H9 (cell line): ENCODE data around the gene TMCC1. TPM values are rescaled to one million over a fixed set of nuclear protein-coding genes. Genes with fewer than 3 reads are reported as not detected.

Source experiments
- DNase-seq: peaks from one replicate; pipeline ENCODE4 v3.0.0-alpha.2; 2017
- H2AFZ ChIP-seq: one replicate; pipeline ENCODE4 v1.6.1; 2013; ENCODE audit warnings: mild to moderate bottlenecking, low read length, control low read depth, moderate library complexity
- H2AK5ac ChIP-seq: 2 replicates; pipeline ENCODE4 v1.6.1; 2013; ENCODE audit warnings: low read length, control low read depth, mixed read lengths; ENCODE audit not compliant: insufficient read length
- H2BK120ac ChIP-seq: one replicate; pipeline ENCODE4 v1.6.1; 2013; ENCODE audit warnings: low read depth, mild to moderate bottlenecking, low read length, control low read depth, inconsistent platforms; ENCODE audit not compliant: poor library complexity, severe bottlenecking
- H2BK12ac ChIP-seq: 2 replicates; pipeline ENCODE4 v1.6.1; 2013; ENCODE audit warnings: low read length, control low read depth, mixed read lengths, low read depth; ENCODE audit not compliant: insufficient read length
- H2BK15ac ChIP-seq: 2 replicates; pipeline ENCODE4 v1.6.1; 2013; ENCODE audit warnings: low read depth, low read length, control low read depth
- H2BK20ac ChIP-seq: one replicate; pipeline ENCODE4 v1.6.1; 2013; ENCODE audit warnings: low read depth, mild to moderate bottlenecking, low read length, control low read depth, inconsistent platforms; ENCODE audit not compliant: poor library complexity, severe bottlenecking
- H2BK5ac ChIP-seq: 2 replicates; pipeline ENCODE4 v1.6.1; 2013; ENCODE audit warnings: low read length, control low read depth, mixed read lengths; ENCODE audit not compliant: insufficient read length
- H3K14ac ChIP-seq: 2 replicates; pipeline ENCODE4 v1.6.1; 2013; ENCODE audit warnings: low read length, control low read depth; ENCODE audit not compliant: insufficient read depth
- H3K18ac ChIP-seq: 2 replicates; pipeline ENCODE4 v1.6.1; 2013; ENCODE audit warnings: low read depth, mild to moderate bottlenecking, mixed read lengths, low read length, control low read depth; ENCODE audit not compliant: insufficient read length
- H3K23ac ChIP-seq: 2 replicates; pipeline ENCODE4 v1.6.1; 2013; ENCODE audit warnings: low read length, control low read depth, mixed read lengths, low read depth; ENCODE audit not compliant: insufficient read length
- H3K23me2 ChIP-seq: 2 replicates; pipeline ENCODE4 v1.6.1; 2013; ENCODE audit warnings: low read depth, mild to moderate bottlenecking, mixed read lengths, low read length, control low read depth; ENCODE audit not compliant: insufficient read length, poor library complexity, severe bottlenecking
- H3K27ac ChIP-seq: 2 replicates; pipeline ENCODE4 v1.5.1; 2013; ENCODE audit warnings: low read length, control low read depth, mixed read lengths, low read depth; ENCODE audit not compliant: insufficient read length
- H3K27me3 ChIP-seq: 2 replicates; pipeline ENCODE4 v1.6.1; 2013; ENCODE audit warnings: low read length, control low read depth, inconsistent platforms; ENCODE audit not compliant: insufficient read depth
- H3K4ac ChIP-seq: 2 replicates; pipeline ENCODE4 v1.6.1; 2013; ENCODE audit warnings: low read depth, mild to moderate bottlenecking, control low read depth, inconsistent platforms, low read length, moderate library complexity
- H3K4me1 ChIP-seq: 2 replicates; pipeline ENCODE4 v1.6.1; 2013; ENCODE audit warnings: low read length, control low read depth, inconsistent platforms; ENCODE audit not compliant: insufficient read depth
- H3K4me2 ChIP-seq: 2 replicates; pipeline ENCODE4 v1.6.1; 2013; ENCODE audit warnings: low read length, control low read depth, mixed read lengths; ENCODE audit not compliant: insufficient read length, insufficient read depth
- H3K56ac ChIP-seq: 2 replicates; pipeline ENCODE4 v1.6.1; 2013; ENCODE audit warnings: low read depth, mild to moderate bottlenecking, mixed read lengths, low read length, control low read depth; ENCODE audit not compliant: insufficient read length
- H3K79me1 ChIP-seq: 2 replicates; pipeline ENCODE4 v1.6.1; 2013; ENCODE audit warnings: low read depth, mild to moderate bottlenecking, moderate library complexity, low read length, control low read depth, inconsistent platforms; ENCODE audit not compliant: insufficient read depth, poor library complexity, severe bottlenecking
- H3K79me2 ChIP-seq: 2 replicates; pipeline ENCODE4 v1.6.1; 2013; ENCODE audit warnings: low read length, control low read depth, inconsistent platforms; ENCODE audit not compliant: insufficient read depth
- H3K9ac ChIP-seq: 2 replicates; pipeline ENCODE4 v1.6.1; 2013; ENCODE audit warnings: low read length, control low read depth, mixed read lengths; ENCODE audit not compliant: insufficient read length; ENCODE audit errors: extremely low read depth
- H3K9me3 ChIP-seq: one replicate; pipeline ENCODE4 v1.6.1; 2013; ENCODE audit warnings: low read depth, low read length, inconsistent platforms; ENCODE audit not compliant: control insufficient read depth
- H3T11ph ChIP-seq: one replicate; pipeline ENCODE4 v1.6.1; 2013; ENCODE audit warnings: mild to moderate bottlenecking, low read length, control low read depth, inconsistent platforms
- H4K20me1 ChIP-seq: one replicate; pipeline ENCODE4 v1.6.1; 2013; ENCODE audit not compliant: control insufficient read depth, insufficient read length, insufficient read depth
- H4K5ac ChIP-seq: 2 replicates; pipeline ENCODE4 v1.6.1; 2013; ENCODE audit warnings: low read depth, mild to moderate bottlenecking, mixed read lengths, low read length, control low read depth; ENCODE audit not compliant: insufficient read length
- H4K8ac ChIP-seq: replicated peaks from 2 replicates; pipeline ENCODE4 v1.6.1; 2013; ENCODE audit warnings: low read length, control low read depth, mixed read lengths, low read depth; ENCODE audit not compliant: insufficient read length
- H4K91ac ChIP-seq: 2 replicates; pipeline ENCODE4 v1.6.1; 2013; ENCODE audit warnings: low read depth, mild to moderate bottlenecking, moderate library complexity, mixed read lengths, low read length, control low read depth; ENCODE audit not compliant: insufficient read length
- H3K27ac Mint-ChIP-seq, 3 experiments: 2 replicates in 2 of 3; 3 replicates in 1 of 3; pipeline ENCODE4 v1.8.0; 2020 to 2021; ENCODE audit warnings: mixed read lengths in 3 of 3, mild to moderate bottlenecking in 1 of 3, moderate library complexity in 1 of 3
- H3K27me3 Mint-ChIP-seq: 2 replicates; pipeline ENCODE4 v1.8.0; 2021; ENCODE audit warnings: low read depth, mild to moderate bottlenecking, moderate library complexity, mixed read lengths
- H3K36me3 Mint-ChIP-seq, 3 experiments: 2 replicates in 2 of 3; 3 replicates in 1 of 3; pipeline ENCODE4 v1.8.0; 2020 to 2021; ENCODE audit warnings: low read depth in 3 of 3, mixed read lengths in 3 of 3; ENCODE audit not compliant: insufficient read depth in 1 of 3
- H3K4me1 Mint-ChIP-seq, 2 experiments: 2 replicates each; pipeline ENCODE4 v1.8.0; 2020; ENCODE audit warnings: mixed read lengths in 2 of 2
- H3K4me3 Mint-ChIP-seq, 2 experiments: 2 replicates in 1 of 2; 3 replicates in 1 of 2; pipeline ENCODE4 v1.8.0; 2020 to 2021; ENCODE audit warnings: mild to moderate bottlenecking in 2 of 2, mixed read lengths in 2 of 2, moderate library complexity in 1 of 2
- H3K9me3 Mint-ChIP-seq, 2 experiments: 2 replicates in 1 of 2; 3 replicates in 1 of 2; pipeline ENCODE4 v1.8.0; 2020; ENCODE audit warnings: mild to moderate bottlenecking in 2 of 2, mixed read lengths in 2 of 2, moderate library complexity in 1 of 2
- total RNA-seq: library from RNA; stranded (reverse); gene quantifications from 2 replicates; pipeline ENCODE4 v1.2.1, GENCODE V29; 2021
- TF ChIP-seq, protein P1 (sequence below): fragments of 200-600 bp; sonication (generic); conservative IDR thresholded peaks from 3 replicates; pipeline ENCODE4 v1.8.0; 2021; ENCODE audit warnings: antibody characterized with exemption, mild to moderate bottlenecking

TMCC1 gene
- total RNA-seq, 1 experiment from 2014 or later: 24.4 TPM

GRCh38 chr3:129722527-129722926, 171.0 kb downstream of the TMCC1 start:
- H3K23ac ChIP-seq: no peak overlapping the region
- H3K18ac ChIP-seq: no peak overlapping the region
- no peak overlapping the region for H4K91ac ChIP-seq
- no peak for DNase-seq
- Mint-ChIP-seq H3K9me3 (no peaks in the 10 kb centered on the region), H3K4me3 (no peak overlapping the region), H3K4me1 (peaks cover 40 to 51% of the 10 kb centered on the region in 2 experiments), H3K36me3 (no peaks in the 10 kb centered on the region), H3K27me3 (no peaks in the 10 kb centered on the region), H3K27ac (peak overlapping the region in 1 of 3 experiments; percentile 57; a peak in 1 of 7 replicates)
- no peaks in the 10 kb centered on the region for H3K27me3 ChIP-seq
- no peak overlapping the region for H3K27ac ChIP-seq
- H3K79me2 ChIP-seq: no peaks in the 10 kb centered on the region; the same call in 1 of the 2 replicates
- H2BK15ac ChIP-seq: no peak overlapping the region
- H3K4me1 ChIP-seq: peaks cover 9% of the 10 kb centered on the region
- H2BK20ac ChIP-seq: no peak overlapping the region
- H4K20me1 ChIP-seq: no peaks in the 10 kb centered on the region
- H3K56ac ChIP-seq: no peak overlapping the region
- H3K9me3 ChIP-seq: no peaks in the 10 kb centered on the region
- no peak overlapping the region for H2BK120ac ChIP-seq
- H4K5ac ChIP-seq: no peak overlapping the region
- no peak overlapping the region for H3K14ac ChIP-seq
- H2AFZ ChIP-seq: no peak overlapping the region
- no peak overlapping the region for H3K4me2 ChIP-seq
- TF ChIP-seq, protein P1, sequence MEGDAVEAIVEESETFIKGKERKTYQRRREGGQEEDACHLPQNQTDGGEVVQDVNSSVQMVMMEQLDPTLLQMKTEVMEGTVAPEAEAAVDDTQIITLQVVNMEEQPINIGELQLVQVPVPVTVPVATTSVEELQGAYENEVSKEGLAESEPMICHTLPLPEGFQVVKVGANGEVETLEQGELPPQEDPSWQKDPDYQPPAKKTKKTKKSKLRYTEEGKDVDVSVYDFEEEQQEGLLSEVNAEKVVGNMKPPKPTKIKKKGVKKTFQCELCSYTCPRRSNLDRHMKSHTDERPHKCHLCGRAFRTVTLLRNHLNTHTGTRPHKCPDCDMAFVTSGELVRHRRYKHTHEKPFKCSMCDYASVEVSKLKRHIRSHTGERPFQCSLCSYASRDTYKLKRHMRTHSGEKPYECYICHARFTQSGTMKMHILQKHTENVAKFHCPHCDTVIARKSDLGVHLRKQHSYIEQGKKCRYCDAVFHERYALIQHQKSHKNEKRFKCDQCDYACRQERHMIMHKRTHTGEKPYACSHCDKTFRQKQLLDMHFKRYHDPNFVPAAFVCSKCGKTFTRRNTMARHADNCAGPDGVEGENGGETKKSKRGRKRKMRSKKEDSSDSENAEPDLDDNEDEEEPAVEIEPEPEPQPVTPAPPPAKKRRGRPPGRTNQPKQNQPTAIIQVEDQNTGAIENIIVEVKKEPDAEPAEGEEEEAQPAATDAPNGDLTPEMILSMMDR: no peak
- no peak overlapping the region for H2BK5ac ChIP-seq
- H2AK5ac ChIP-seq: no peak overlapping the region
- H3K4ac ChIP-seq: no peak overlapping the region
- H3K23me2 ChIP-seq: no peaks in the 10 kb centered on the region
- H3K79me1 ChIP-seq: no peaks in the 10 kb centered on the region
- no peak overlapping the region for H2BK12ac ChIP-seq
- H3K9ac ChIP-seq: no peak overlapping the region
- no peak overlapping the region for H3T11ph ChIP-seq
- H4K8ac ChIP-seq: no peak overlapping the region
